Thymus (tissue), 2 donors: Measurements from ENCODE around the gene HAND1. TPM values are rescaled to one million over a fixed set of nuclear protein-coding genes. Genes with fewer than 3 reads are reported as not detected.

ENCODE experiments used
- polyA plus RNA-seq: library from polyadenylated mRNA; stranded (reverse); fragments of 200-250 nt; gene quantifications from one replicate; pipeline ENCODE4 v1.2.3, GENCODE V29; 2013
- total RNA-seq: library from RNA; stranded (reverse); fragments of 120-200 nt; gene quantifications from one replicate; pipeline ENCODE4 v1.2.4, GENCODE V29; 2013
- donor health status: healthy.

Gene HAND1
- total and polyA plus RNA-seq, 2 donors: 0.19 to 0.68 TPM

Other genes with a start within 250 kb of the HAND1 start
- 33.1 TPM for gene SAP30L, start 32.2 kb downstream of the HAND1 start, total RNA-seq
- 29.0 TPM for gene SAP30L, start 32.2 kb downstream of the HAND1 start, polyA plus RNA-seq